Upper lobe of right lung (tissue), 1 donor: Measurements from ENCODE around the gene RNF214. TPM values are rescaled to one million over a fixed set of nuclear protein-coding genes. Genes with fewer than 3 reads are reported as not detected.
"Not testable (repeated sequence)": the region's sequence is repeated elsewhere in the genome, so short reads cannot be mapped to it uniquely, and the experiment has no call there.

Experiments used
- ATAC-seq: fragments of 200-7000 bp; cut with Tn5 transposase; one replicate; pipeline ENCODE4 v1.9.1; 2020; ENCODE audit warnings: mild to moderate bottlenecking, moderate library complexity
- DNase-seq: peaks from one replicate; pipeline ENCODE4 v3.0.0-alpha.2; 2020
- H3K27ac ChIP-seq: fragments of 200-600 bp; one replicate; pipeline ENCODE4 v1.8.0; 2022
- H3K27me3 ChIP-seq: fragments of 200-600 bp; one replicate; pipeline ENCODE4 v1.8.0; 2022; ENCODE audit warnings: mild to moderate bottlenecking
- H3K36me3 ChIP-seq: fragments of 200-600 bp; one replicate; pipeline ENCODE4 v1.8.0; 2022
- H3K4me1 ChIP-seq: fragments of 200-600 bp; one replicate; pipeline ENCODE4 v1.8.0; 2022
- H3K4me3 ChIP-seq: fragments of 200-600 bp; one replicate; pipeline ENCODE4 v1.8.0; 2022; ENCODE audit warnings: mild to moderate bottlenecking
- H3K9me3 ChIP-seq: fragments of 200-600 bp; one replicate; pipeline ENCODE4 v1.8.0; 2022
- intact Hi-C: fragments of 100-400 bp; cut with DNase I; formaldehyde crosslinking; loops from one replicate; pipeline ENCODE4 v1.11.0; 2022
- long read RNA-seq: library from polyadenylated mRNA; unstranded; transcript quantifications from one replicate; pipeline ENCODE4 v2.0.0, GENCODE V29; 2021
- total RNA-seq: library from RNA; stranded (reverse); fragmentation: NEBNext Ultra II Directional; extraction: Animal tissue kit (Norgen Biotek cat#: 25700); gene quantifications from one replicate; pipeline ENCODE4 v1.2.1, GENCODE V29; 2021
- TF ChIP-seq, protein P1 (sequence below): fragments of 200-600 bp; IDR thresholded peaks from one replicate; pipeline ENCODE4 v1.8.0; 2022; ENCODE audit warnings: antibody characterized with exemption
- donor health status: DM: no; HTN: yes; CAD: no; lungs with severe emphysema.

Gene RNF214
- total RNA-seq = 27.1 TPM
- long read RNA-seq, transcript RNF214-201 (15 exons, 2,755 nt) = major isoform, 14 of 26 reads
- long read RNA-seq, partial matches to known transcripts = 7 of 26 reads
- long read RNA-seq, other reads (novel, unspliced or antisense) = 5 of 26 reads

- TF ChIP-seq, protein P1, sequence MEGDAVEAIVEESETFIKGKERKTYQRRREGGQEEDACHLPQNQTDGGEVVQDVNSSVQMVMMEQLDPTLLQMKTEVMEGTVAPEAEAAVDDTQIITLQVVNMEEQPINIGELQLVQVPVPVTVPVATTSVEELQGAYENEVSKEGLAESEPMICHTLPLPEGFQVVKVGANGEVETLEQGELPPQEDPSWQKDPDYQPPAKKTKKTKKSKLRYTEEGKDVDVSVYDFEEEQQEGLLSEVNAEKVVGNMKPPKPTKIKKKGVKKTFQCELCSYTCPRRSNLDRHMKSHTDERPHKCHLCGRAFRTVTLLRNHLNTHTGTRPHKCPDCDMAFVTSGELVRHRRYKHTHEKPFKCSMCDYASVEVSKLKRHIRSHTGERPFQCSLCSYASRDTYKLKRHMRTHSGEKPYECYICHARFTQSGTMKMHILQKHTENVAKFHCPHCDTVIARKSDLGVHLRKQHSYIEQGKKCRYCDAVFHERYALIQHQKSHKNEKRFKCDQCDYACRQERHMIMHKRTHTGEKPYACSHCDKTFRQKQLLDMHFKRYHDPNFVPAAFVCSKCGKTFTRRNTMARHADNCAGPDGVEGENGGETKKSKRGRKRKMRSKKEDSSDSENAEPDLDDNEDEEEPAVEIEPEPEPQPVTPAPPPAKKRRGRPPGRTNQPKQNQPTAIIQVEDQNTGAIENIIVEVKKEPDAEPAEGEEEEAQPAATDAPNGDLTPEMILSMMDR = peak; percentile 82
- ATAC-seq (peak; percentile 97), DNase-seq (peak; percentile 89)
- intact Hi-C loops = no loop called here
- peak within 1 kb of the TSS; percentile 95 for H3K27ac ChIP-seq
- no peaks in the 10 kb centered on the region for H3K9me3 ChIP-seq
- peak within 1 kb of the TSS; percentile 92 for H3K4me3 ChIP-seq
- peaks cover 30% of the 10 kb centered on the region for H3K36me3 ChIP-seq
- peaks cover 14% of the 10 kb centered on the region for H3K4me1 ChIP-seq
- H3K27me3 ChIP-seq = no peaks in the 10 kb centered on the region
Measured at GRCh38 chr11:117232092-117232878, at the start of gene RNF214. RNF214 (plus strand) TSS chr11:117232671; CDS start chr11:117234273, 1,602 bp downstream.

- DNase-seq, ATAC-seq, intact Hi-C loops: not testable (repeated sequence)
Measured at GRCh38 chr11:117183178-117183577, 49.3 kb upstream of the RNF214 start.

GRCh38 chr11:117183724-117184349 is 48.6 kb upstream of the RNF214 start:
- Histone ChIP-seq H3K27me3 (no peaks in the 10 kb centered on the region), H3K4me1 (peaks cover 22% of the 10 kb centered on the region), H3K27ac (no peak overlapping the region), H3K36me3 (peaks cover 26% of the 10 kb centered on the region), H3K4me3 (no peak overlapping the region), H3K9me3 (no peaks in the 10 kb centered on the region)
- intact Hi-C loops = no loop called here
- peak; percentile 35 for ATAC-seq
- DNase-seq = no peak
- TF ChIP-seq, protein P1 = no peak

More at GRCh38 chr11:117183178-117183577, 49.3 kb upstream of the RNF214 start:
- Histone ChIP-seq H3K36me3 (peaks cover 26% of the 10 kb centered on the region), H3K4me1 (peaks cover 22% of the 10 kb centered on the region)
- not testable (repeated sequence) for H3K4me3 ChIP-seq, H3K27ac ChIP-seq, H3K27me3 ChIP-seq, H3K9me3 ChIP-seq

DNA sequence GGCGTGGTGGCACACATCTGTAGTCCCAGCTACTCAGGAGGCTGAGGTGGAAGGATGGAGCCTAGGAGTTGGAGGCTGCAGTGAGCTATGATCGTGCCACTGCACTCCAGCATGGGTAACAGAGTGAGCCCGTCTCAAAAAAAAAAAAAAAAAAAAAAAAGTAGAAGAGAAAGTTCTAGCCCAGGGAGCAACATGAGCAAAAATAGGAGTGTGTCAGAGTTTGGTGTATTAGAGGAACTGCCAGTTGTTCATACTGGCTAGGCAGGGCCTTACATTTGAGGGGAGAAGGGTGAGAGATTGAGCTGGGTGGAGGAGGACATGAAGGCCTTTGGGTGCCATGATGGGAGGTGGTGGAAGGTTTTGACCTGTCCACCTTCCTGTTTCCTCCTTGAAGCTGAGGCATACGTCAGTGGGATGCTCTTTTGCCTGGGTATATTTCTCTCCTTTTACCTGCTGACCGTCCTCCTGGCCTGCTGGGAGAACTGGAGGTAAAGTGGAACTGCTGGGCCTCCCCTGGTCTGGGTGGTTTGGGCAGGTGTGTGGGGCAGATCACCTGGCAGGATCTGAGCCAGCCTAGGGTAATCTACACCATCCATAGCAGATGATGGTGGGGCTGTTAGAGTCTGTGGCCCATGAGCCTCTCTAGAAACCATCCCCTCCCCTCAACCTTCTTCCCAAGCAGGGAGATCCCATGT is 46.6 kb upstream of the RNF214 start:
- H3K9me3 ChIP-seq = no peaks in the 10 kb centered on the region
- TF ChIP-seq, protein P1 = no peak
- no peak overlapping the region for H3K4me3 ChIP-seq
- DNase-seq (no peak), ATAC-seq (peak; percentile 12)
- intact Hi-C loops = no loop called here
- H3K27ac ChIP-seq = peak overlapping the region; percentile 65
- H3K36me3 ChIP-seq = peaks cover 42% of the 10 kb centered on the region
- H3K27me3 ChIP-seq = no peaks in the 10 kb centered on the region
- peaks cover 8% of the 10 kb centered on the region for H3K4me1 ChIP-seq

GRCh38 chr11:117186431-117186761 is 46.1 kb upstream of the RNF214 start:
- Histone ChIP-seq H3K36me3 (peaks cover 43% of the 10 kb centered on the region), H3K27me3 (no peaks in the 10 kb centered on the region), H3K4me3 (no peak overlapping the region), H3K4me1 (peaks cover 3% of the 10 kb centered on the region), H3K27ac (peak overlapping the region; percentile 65), H3K9me3 (no peaks in the 10 kb centered on the region)
- DNase-seq (no peak), ATAC-seq (no peak)
- intact Hi-C loops = no loop called here
- TF ChIP-seq, protein P1 = no peak
